Measurements from ENCODE around the gene PSMD5. TPM values are rescaled to one million over a fixed set of nuclear protein-coding genes. Genes with fewer than 3 reads are reported as not detected.

The PSMD5 gene
- total and polyA plus RNA-seq, 10 of the 15 experiments (the other 5 are each of a cell fraction or from before 2014, with no cell fraction given), result 8.8 to 47.7 (median 25.1) TPM

DNA sequence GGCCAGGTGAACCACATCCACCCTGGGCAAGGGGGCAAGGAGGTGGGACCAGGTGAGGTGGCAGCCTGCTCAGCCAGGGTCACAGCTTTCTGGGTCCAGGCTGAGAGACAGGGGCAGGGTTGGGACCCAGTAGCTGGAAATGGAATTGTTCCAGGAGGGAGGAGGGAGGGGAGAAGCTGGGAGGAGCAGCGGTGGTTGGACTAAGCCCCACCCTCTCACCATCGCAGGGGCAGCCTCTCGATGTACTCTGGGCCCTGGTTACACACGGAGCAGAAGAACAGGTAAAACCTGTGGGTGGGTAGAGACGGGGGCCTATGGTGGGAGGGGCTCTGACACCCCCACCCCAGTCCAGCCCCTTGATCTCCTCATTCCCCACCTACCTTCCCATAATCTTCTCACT is 23.1 kb upstream of the PSMD5 start:
- ChIA-PET RAD21 (ENCODE audit: unreplicated experiment) (no interaction called here), CTCF (interaction anchor here (6.0 kb wide), 1 partner anchor 72 kb away, joined by 70 read pairs; no protein-coding TSS in a partner anchor), POLR2A (no interaction called here), SMC1A (ENCODE audit: uncharacterized antibody, unreplicated experiment) (no interaction called here)
- Histone ChIP-seq H3K4me2 (ENCODE audit: control insufficient read depth, insufficient read depth) (no peak overlapping the region), H2AFZ (ENCODE audit: control insufficient read depth, low read depth, low read length) (no peak overlapping the region), H3K27me3 (replicated peaks in 1 of 2; ENCODE audit: control insufficient read depth in 2 of 2, insufficient read depth in 2 of 2, low read length in 1 of 2) (no peaks in the 10 kb centered on the region), H3K79me2 (ENCODE audit: control insufficient read depth, insufficient read depth, low read length) (no peaks in the 10 kb centered on the region; the same call in none of the 2 replicates), H3K27ac (ENCODE audit: control insufficient read depth, insufficient read depth) (no peak overlapping the region), H3K36me3 (ENCODE audit: control insufficient read depth in 2 of 2, insufficient read depth in 2 of 2, low read length in 1 of 2) (peaks cover 20 to 47% of the 10 kb centered on the region in 2 experiments), H3K4me3 (no peak overlapping the region), H4K20me1 (ENCODE audit: control insufficient read depth, insufficient read depth) (no peaks in the 10 kb centered on the region), H3K4me1 (ENCODE audit: control insufficient read depth, insufficient read depth, low read length) (peaks cover 11% of the 10 kb centered on the region), H3K9me3 (replicated peaks; ENCODE audit: control insufficient read depth, insufficient read depth, low read length) (no peaks in the 10 kb centered on the region), H3K9ac (ENCODE audit: control insufficient read depth, insufficient read depth, low read length) (no peak overlapping the region)
- 95% methylated on average over 5 of the region's 5 CpGs for WGBS (ENCODE audit: insufficient coverage, insufficient replicate concordance, low lambda C conversion rate, missing lambda C conversion rate)
- DNase-seq (ENCODE audit: low read depth, low spot score) (no peak), FAIRE-seq (no peak), ATAC-seq (no peak)
- no peak for TF ChIP-seq NR2C2 (IDR thresholded peaks at IDR 0.05; ENCODE audit: borderline replicate concordance, control insufficient read depth, insufficient read length, low read depth)
- TF ChIP-seq EED (IDR thresholded peaks at IDR 0.05; ENCODE audit: low read depth), result no peak
- TF ChIP-seq POLR2A (IDR thresholded peaks at IDR 0.05; ENCODE audit: low read depth, low read length), result no peak
- no peak for TF ChIP-seq HDAC6 (IDR thresholded peaks at IDR 0.05; ENCODE audit: unreplicated experiment)
- TF ChIP-seq, protein P1, sequence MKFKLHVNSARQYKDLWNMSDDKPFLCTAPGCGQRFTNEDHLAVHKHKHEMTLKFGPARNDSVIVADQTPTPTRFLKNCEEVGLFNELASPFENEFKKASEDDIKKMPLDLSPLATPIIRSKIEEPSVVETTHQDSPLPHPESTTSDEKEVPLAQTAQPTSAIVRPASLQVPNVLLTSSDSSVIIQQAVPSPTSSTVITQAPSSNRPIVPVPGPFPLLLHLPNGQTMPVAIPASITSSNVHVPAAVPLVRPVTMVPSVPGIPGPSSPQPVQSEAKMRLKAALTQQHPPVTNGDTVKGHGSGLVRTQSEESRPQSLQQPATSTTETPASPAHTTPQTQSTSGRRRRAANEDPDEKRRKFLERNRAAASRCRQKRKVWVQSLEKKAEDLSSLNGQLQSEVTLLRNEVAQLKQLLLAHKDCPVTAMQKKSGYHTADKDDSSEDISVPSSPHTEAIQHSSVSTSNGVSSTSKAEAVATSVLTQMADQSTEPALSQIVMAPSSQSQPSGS (IDR thresholded peaks at IDR 0.05; ENCODE audit: low read length), result no peak
- TF ChIP-seq POLR2AphosphoS2 (IDR thresholded peaks at IDR 0.05; ENCODE audit: low read depth, low read length), result no peak
- no peak for TF ChIP-seq CHD4 (IDR thresholded peaks at IDR 0.05)
- no peak for TF ChIP-seq PAX5 (IDR thresholded peaks at IDR 0.05; ENCODE audit: borderline replicate concordance, low read depth, low read length)
- no peak for TF ChIP-seq YBX1 (IDR thresholded peaks at IDR 0.05)
- no peak for TF ChIP-seq CEBPB (IDR thresholded peaks at IDR 0.05; ENCODE audit: borderline replicate concordance in 1 of 2, low read depth in 2 of 2, low read length in 2 of 2)
- TF ChIP-seq SMAD5 (IDR thresholded peaks at IDR 0.05; ENCODE audit: low read depth), result no peak
- TF ChIP-seq RBBP5 (conservative IDR thresholded peaks at IDR 0.05), result no peak
- no peak for TF ChIP-seq MYB (IDR thresholded peaks at IDR 0.05; ENCODE audit: borderline replicate concordance, low read depth, low read length)
- TF ChIP-seq, protein P2, sequence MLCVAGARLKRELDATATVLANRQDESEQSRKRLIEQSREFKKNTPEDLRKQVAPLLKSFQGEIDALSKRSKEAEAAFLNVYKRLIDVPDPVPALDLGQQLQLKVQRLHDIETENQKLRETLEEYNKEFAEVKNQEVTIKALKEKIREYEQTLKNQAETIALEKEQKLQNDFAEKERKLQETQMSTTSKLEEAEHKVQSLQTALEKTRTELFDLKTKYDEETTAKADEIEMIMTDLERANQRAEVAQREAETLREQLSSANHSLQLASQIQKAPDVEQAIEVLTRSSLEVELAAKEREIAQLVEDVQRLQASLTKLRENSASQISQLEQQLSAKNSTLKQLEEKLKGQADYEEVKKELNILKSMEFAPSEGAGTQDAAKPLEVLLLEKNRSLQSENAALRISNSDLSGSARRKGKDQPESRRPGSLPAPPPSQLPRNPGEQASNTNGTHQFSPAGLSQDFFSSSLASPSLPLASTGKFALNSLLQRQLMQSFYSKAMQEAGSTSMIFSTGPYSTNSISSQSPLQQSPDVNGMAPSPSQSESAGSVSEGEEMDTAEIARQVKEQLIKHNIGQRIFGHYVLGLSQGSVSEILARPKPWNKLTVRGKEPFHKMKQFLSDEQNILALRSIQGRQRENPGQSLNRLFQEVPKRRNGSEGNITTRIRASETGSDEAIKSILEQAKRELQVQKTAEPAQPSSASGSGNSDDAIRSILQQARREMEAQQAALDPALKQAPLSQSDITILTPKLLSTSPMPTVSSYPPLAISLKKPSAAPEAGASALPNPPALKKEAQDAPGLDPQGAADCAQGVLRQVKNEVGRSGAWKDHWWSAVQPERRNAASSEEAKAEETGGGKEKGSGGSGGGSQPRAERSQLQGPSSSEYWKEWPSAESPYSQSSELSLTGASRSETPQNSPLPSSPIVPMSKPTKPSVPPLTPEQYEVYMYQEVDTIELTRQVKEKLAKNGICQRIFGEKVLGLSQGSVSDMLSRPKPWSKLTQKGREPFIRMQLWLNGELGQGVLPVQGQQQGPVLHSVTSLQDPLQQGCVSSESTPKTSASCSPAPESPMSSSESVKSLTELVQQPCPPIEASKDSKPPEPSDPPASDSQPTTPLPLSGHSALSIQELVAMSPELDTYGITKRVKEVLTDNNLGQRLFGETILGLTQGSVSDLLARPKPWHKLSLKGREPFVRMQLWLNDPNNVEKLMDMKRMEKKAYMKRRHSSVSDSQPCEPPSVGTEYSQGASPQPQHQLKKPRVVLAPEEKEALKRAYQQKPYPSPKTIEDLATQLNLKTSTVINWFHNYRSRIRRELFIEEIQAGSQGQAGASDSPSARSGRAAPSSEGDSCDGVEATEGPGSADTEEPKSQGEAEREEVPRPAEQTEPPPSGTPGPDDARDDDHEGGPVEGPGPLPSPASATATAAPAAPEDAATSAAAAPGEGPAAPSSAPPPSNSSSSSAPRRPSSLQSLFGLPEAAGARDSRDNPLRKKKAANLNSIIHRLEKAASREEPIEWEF (IDR thresholded peaks at IDR 0.05; ENCODE audit: insufficient replicate concordance, low read depth, low read length), result no peak
- in situ Hi-C loops (cut with MboI) (no loop called here), intact Hi-C loops (cut with micrococcal nuclease; ENCODE audit: unreplicated experiment) (no loop called here)
- no TSS peak for BruUV-seq (replicated peaks)

Measured in GM12878 (cell line).